Prostate gland (tissue), 2 donors: ENCODE data around the gene BOD1L1.

Source experiments
- CTCF ChIP-seq, 4 experiments: fragments of 200-600 bp in 2 of 4; fragments of 450-650 bp in 2 of 4; sonication (generic) in 2 of 4; IDR thresholded peaks; 1 replicate in 3 of 4; 2 replicates in 1 of 4; pipeline ENCODE4 v1.5.1; 2016 to 2019; ENCODE audit warnings: antibody characterized with exemption in 4 of 4, mild to moderate bottlenecking in 2 of 4, moderate library complexity in 2 of 4
- POLR2A ChIP-seq: fragments of 450-650 bp; IDR thresholded peaks from one replicate; pipeline ENCODE4 v1.6.1; 2016; ENCODE audit warnings: antibody characterized with exemption, mild to moderate bottlenecking

GRCh38 chr4:13597141-13597540 is 30.4 kb downstream of the BOD1L1 start:
- TF ChIP-seq CTCF (IDR thresholded peaks at IDR 0.05) (no peak), POLR2A (no peak)
